Caco-2 (cell line): ENCODE results near the gene CD320. TPM values are rescaled to one million over a fixed set of nuclear protein-coding genes. Genes with fewer than 3 reads are reported as not detected.

Experiments used
- BruUV-seq: library from RNA; stranded (reverse); fragments of 400-500 nt; replicated peaks from 2 replicates; lab custom pipeline; 2021; lab: Mats Ljungman, UMichigan
- CTCF ChIA-PET: fragments of 300-600 bp; sonication (Branson Sonifier 250); formaldehyde crosslinking; loops from one replicate; lab custom pipeline; 2022; ENCODE audit warnings: antibody characterized with exemption; lab: Charles Lee
- POLR2A ChIA-PET: fragments of 300-600 bp; sonication (Branson Sonifier 250); formaldehyde crosslinking; loops from one replicate; lab custom pipeline; 2022; ENCODE audit warnings: antibody characterized with exemption; lab: Charles Lee
- DNase-seq, 2 experiments: peaks; one replicate each; pipeline versions ENCODE4 v3.0.0 to v3.0.0-alpha.2; 2020 to 2022
- H3K27me3 ChIP-seq: replicated peaks from 2 replicates; pipeline ENCODE4 v1.6.0; 2011; ENCODE audit warnings: low read length; ENCODE audit not compliant: control insufficient read depth, insufficient read depth
- H3K36me3 ChIP-seq: 2 replicates; pipeline ENCODE4 v1.5.1; 2011; ENCODE audit warnings: low read length; ENCODE audit not compliant: control insufficient read depth, insufficient read depth
- H3K4me1 ChIP-seq: fragments of 250-450 bp; sonication (Bioruptor Pico); 2 replicates; pipeline ENCODE4 v1.5.1; 2020; ENCODE audit warnings: mild to moderate bottlenecking
- H3K4me3 ChIP-seq: 2 replicates; pipeline ENCODE4 v1.5.1; 2011; ENCODE audit warnings: low read depth, mild to moderate bottlenecking, control low read depth, low read length
- H3K9me3 ChIP-seq: fragments of 250-450 bp; sonication (Bioruptor Pico); 2 replicates; pipeline ENCODE4 v1.5.1; 2020; ENCODE audit warnings: mild to moderate bottlenecking, moderate library complexity
- H3K27ac Mint-ChIP-seq: one replicate; pipeline ENCODE4 v1.8.0; 2022; ENCODE audit warnings: mixed read lengths; ENCODE audit not compliant: unreplicated experiment
- H3K27me3 Mint-ChIP-seq: one replicate; pipeline ENCODE4 v1.8.0; 2022; ENCODE audit warnings: mixed read lengths; ENCODE audit not compliant: insufficient read depth, unreplicated experiment
- H3K36me3 Mint-ChIP-seq: one replicate; pipeline ENCODE4 v1.8.0; 2022; ENCODE audit warnings: mild to moderate bottlenecking, mixed read lengths; ENCODE audit not compliant: insufficient read depth, unreplicated experiment
- H3K4me1 Mint-ChIP-seq: one replicate; pipeline ENCODE4 v1.8.0; 2022; ENCODE audit warnings: low read depth, mixed read lengths; ENCODE audit not compliant: unreplicated experiment
- H3K4me3 Mint-ChIP-seq: one replicate; pipeline ENCODE4 v1.8.0; 2022; ENCODE audit warnings: mild to moderate bottlenecking, moderate library complexity, mixed read lengths; ENCODE audit not compliant: unreplicated experiment
- H3K9me3 Mint-ChIP-seq: one replicate; pipeline ENCODE4 v1.8.0; 2022; ENCODE audit warnings: mixed read lengths; ENCODE audit not compliant: unreplicated experiment
- intact Hi-C: fragments of 100-400 bp; cut with micrococcal nuclease; formaldehyde crosslinking; loops from one replicate; pipeline ENCODE4 v1.10.0; 2022; ENCODE audit not compliant: unreplicated experiment
- total RNA-seq: library from RNA; stranded (reverse); gene quantifications from 2 replicates; pipeline ENCODE4 v1.2.3, GENCODE V29; 2022
- TF ChIP-seq, protein P1 (sequence below), 2 experiments: fragments of 200-600 bp in 1 of 2; IDR thresholded peaks; 1 replicate in 1 of 2; 2 replicates in 1 of 2; pipeline versions ENCODE4 v1.5.1 to v1.8.0; 2011 to 2022; ENCODE audit warnings: antibody characterized with exemption in 1 of 2, control low read depth in 1 of 2, inconsistent platforms in 1 of 2, low read depth in 1 of 2, low read length in 1 of 2, mild to moderate bottlenecking in 1 of 2, moderate library complexity in 1 of 2; ENCODE audit not compliant: insufficient read depth in 1 of 2, severe bottlenecking in 1 of 2, unreplicated experiment in 1 of 2

CD320 gene
- total RNA-seq, 1 experiment from 2014 or later = 81.0 TPM

DNA sequence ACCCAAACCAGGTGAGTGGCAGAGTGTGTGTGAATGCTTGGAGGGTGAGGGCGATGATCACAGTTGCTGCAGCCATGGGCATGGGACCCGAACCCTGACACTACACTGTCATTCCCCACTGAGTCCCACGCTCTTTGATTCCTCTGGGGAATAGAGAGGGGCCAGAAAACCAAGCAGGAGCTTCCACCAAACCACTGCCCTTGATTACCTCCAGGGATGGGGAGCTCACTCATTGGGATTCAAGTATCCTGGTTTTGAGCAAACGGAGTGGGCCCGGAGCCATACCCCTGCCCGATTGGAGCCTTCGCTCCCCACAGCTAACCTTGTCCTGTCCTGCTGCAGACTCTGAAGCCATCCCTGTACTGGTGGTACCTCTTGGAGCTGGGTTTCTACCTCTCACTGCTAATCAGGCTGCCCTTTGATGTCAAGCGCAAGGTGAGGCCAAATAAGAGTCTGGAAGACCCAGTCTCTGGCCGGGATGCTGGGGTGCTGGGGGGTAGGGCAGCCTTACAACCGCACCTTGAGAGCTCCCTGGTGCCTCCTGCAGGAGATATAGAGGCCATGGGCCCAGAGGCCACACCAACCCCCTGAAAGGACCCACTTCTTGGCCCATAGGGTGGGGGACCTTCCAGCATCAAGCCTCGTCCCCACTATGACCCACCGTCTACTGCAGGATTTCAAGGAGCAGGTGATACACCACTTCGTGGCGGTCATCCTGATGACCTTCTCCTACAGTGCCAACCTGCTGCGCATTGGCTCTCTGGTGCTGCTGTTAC is 51.7 kb downstream of the CD320 start:
- CTCF ChIA-PET = interaction anchor here (0.5 to 0.6 kb wide), 2 partner anchors 45 to 123 kb away, joined by 3 to 9 read pairs; no protein-coding TSS in a partner anchor
- POLR2A ChIA-PET = no interaction called here
- intact Hi-C loops = no loop called here

DNA sequence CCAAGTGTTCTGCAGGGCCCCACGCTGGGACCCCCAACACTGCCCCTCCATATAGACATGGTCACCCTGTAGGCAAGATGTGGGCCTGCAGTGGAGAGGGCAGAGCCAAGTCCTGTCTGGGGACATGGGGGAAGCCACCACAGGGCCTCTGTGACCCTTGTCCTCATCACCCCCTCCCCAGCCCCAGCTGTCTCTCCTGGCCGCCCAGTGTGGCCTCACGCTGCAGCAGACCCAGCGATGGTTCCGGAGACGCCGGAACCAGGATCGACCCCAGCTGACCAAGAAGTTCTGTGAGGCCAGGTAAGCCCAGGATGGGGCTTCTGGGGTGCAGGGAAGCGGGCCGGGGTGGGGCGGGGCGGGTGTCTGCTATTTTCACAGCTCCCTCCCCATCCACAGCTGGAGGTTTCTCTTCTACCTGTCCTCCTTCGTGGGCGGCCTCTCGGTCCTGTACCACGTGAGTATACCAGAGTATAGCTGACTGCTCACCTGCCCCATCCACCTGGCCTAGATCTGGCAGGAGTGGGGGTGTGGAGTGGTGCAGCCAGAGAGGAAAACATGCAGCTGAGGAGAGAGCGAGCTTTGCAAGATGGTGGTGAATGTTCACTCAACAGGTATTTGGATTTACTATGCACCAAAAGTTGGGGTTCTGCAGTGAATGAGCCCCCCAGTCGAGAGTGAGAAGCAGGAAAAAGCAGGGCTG is 52.6 kb downstream of the CD320 start:
- H3K27ac Mint-ChIP-seq = no peak overlapping the region
- TF ChIP-seq, protein P1, sequence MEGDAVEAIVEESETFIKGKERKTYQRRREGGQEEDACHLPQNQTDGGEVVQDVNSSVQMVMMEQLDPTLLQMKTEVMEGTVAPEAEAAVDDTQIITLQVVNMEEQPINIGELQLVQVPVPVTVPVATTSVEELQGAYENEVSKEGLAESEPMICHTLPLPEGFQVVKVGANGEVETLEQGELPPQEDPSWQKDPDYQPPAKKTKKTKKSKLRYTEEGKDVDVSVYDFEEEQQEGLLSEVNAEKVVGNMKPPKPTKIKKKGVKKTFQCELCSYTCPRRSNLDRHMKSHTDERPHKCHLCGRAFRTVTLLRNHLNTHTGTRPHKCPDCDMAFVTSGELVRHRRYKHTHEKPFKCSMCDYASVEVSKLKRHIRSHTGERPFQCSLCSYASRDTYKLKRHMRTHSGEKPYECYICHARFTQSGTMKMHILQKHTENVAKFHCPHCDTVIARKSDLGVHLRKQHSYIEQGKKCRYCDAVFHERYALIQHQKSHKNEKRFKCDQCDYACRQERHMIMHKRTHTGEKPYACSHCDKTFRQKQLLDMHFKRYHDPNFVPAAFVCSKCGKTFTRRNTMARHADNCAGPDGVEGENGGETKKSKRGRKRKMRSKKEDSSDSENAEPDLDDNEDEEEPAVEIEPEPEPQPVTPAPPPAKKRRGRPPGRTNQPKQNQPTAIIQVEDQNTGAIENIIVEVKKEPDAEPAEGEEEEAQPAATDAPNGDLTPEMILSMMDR (IDR thresholded peaks at IDR 0.05; ENCODE audit: insufficient read depth in 1 of 2, low read depth in 1 of 2, low read length in 1 of 2, severe bottlenecking in 1 of 2, unreplicated experiment in 1 of 2) = no peak
- Histone ChIP-seq H3K9me3 (no peaks in the 10 kb centered on the region), H3K4me3 (no peak overlapping the region), H3K36me3 (no peaks in the 10 kb centered on the region; the same call in 1 of the 2 replicates), H3K27me3 (no peaks in the 10 kb centered on the region), H3K4me1 (no peaks in the 10 kb centered on the region)
- intact Hi-C loops = no loop called here
- peaks cover 35% of the 10 kb centered on the region for H3K36me3 Mint-ChIP-seq
- no peaks in the 10 kb centered on the region for H3K27me3 Mint-ChIP-seq
- H3K4me3 Mint-ChIP-seq = no peak overlapping the region
- POLR2A ChIA-PET = no interaction called here
- DNase-seq = no peak
- H3K4me1 Mint-ChIP-seq = no peaks in the 10 kb centered on the region
- BruUV-seq = no TSS peak
- no peaks in the 10 kb centered on the region for H3K9me3 Mint-ChIP-seq
- CTCF ChIA-PET = interaction anchor here (0.5 to 0.6 kb wide), 2 partner anchors 44 to 123 kb away, joined by 3 to 9 read pairs; no protein-coding TSS in a partner anchor

More for the DNA sequence above, 51.7 kb downstream of the CD320 start:
- H3K4me3 ChIP-seq = no peak overlapping the region
- Mint-ChIP-seq H3K27me3 (no peaks in the 10 kb centered on the region), H3K9me3 (no peaks in the 10 kb centered on the region), H3K27ac (no peak overlapping the region), H3K36me3 (peaks cover 35% of the 10 kb centered on the region), H3K4me1 (no peaks in the 10 kb centered on the region), H3K4me3 (no peak overlapping the region)
- no peaks in the 10 kb centered on the region for H3K27me3 ChIP-seq
- no peaks in the 10 kb centered on the region; the same call in 1 of the 2 replicates for H3K36me3 ChIP-seq
- H3K4me1 ChIP-seq = no peaks in the 10 kb centered on the region
- TF ChIP-seq, protein P1 (IDR thresholded peaks at IDR 0.05; ENCODE audit: insufficient read depth in 1 of 2, low read depth in 1 of 2, low read length in 1 of 2, severe bottlenecking in 1 of 2, unreplicated experiment in 1 of 2) = no peak
- DNase-seq = no peak
- BruUV-seq = no TSS peak
- H3K9me3 ChIP-seq = no peaks in the 10 kb centered on the region

DNA sequence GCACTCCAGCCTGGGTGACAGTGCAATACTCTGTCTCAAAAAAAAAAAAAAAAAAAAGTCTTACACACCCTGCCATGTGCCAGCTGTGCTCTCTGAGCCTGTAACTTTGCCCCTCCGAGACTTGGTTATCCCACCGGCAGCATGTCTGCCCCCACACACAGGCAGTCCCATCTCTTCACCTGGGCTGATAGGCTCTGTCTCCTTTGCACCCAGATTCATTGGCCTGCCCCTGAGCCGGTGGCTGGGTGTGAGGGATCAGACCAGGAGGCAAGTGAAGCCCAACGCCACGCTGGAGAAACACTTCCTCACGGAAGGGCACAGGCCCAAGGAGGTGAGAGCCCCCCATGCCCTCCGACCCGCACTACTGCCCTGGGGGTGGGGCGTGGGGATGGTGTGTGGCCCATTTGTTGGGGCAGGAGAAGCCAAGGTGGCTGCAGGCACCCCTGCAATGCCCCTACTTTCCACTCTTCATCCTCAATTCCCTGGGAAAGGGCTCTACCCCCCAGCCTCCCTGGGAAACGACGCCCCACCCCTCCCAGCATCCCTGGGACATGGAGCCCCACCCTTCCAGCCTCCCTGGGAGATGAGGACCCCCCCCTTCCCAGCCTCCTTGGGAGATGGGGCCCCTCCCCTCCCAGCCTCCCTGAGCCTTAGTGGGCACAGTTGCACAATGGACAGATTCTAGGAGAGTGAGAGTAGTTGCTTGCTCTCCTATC is 53.7 kb downstream of the CD320 start:
- no peaks in the 10 kb centered on the region for H3K27me3 ChIP-seq
- H3K4me3 ChIP-seq = no peak overlapping the region
- no peak overlapping the region for H3K27ac Mint-ChIP-seq
- no peaks in the 10 kb centered on the region for H3K9me3 Mint-ChIP-seq
- no peak overlapping the region for H3K4me3 Mint-ChIP-seq
- no peak for DNase-seq
- H3K4me1 Mint-ChIP-seq = no peaks in the 10 kb centered on the region
- ChIA-PET CTCF (no interaction called here), POLR2A (no interaction called here)
- H3K27me3 Mint-ChIP-seq = no peaks in the 10 kb centered on the region
- BruUV-seq = no TSS peak
- intact Hi-C loops = no loop called here
- H3K36me3 ChIP-seq = no peaks in the 10 kb centered on the region; the same call in 1 of the 2 replicates
- H3K4me1 ChIP-seq = no peaks in the 10 kb centered on the region
- H3K9me3 ChIP-seq = no peaks in the 10 kb centered on the region
- peaks cover 35% of the 10 kb centered on the region for H3K36me3 Mint-ChIP-seq
- TF ChIP-seq, protein P1 (IDR thresholded peaks at IDR 0.05; ENCODE audit: insufficient read depth in 1 of 2, low read depth in 1 of 2, low read length in 1 of 2, severe bottlenecking in 1 of 2, unreplicated experiment in 1 of 2) = no peak
